ENCODE data around the gene ZXDC.

DNA sequence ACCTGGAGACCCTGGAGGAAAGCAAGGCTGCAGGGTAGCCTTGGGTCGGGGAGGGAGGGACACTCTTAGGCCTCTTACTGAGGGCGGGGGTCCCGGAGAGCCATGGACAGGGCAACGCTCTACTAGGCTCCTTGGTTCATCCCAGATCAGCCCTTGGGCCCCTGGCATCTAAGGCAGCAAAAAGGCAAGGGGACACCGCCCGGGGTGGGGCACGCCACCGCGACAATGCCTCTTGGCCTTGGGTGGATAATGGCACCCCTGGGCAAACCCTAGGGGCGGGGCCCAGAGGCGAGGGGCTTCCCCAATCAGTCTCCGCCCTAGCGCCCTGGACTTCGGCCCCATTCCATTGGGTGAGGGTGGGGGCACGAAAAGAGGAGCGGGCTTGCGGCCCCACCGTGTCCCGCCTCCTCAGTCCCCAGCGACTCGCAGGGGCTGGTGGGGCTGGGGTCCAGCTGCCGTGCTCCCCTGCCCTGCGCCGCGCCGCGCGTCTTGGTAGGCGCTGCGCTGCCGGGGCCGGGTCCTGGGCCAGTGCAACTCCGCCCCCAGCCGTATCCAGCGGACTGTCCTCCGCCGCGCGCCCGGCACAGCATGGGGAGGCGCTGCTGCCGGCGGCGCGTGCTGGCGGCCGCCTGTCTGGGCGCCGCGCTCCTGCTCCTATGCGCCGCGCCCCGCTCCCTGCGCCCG lies 48.2 kb upstream of the ZXDC start, which contains the start of gene CHST13:
- TF ChIP-seq, protein P1, sequence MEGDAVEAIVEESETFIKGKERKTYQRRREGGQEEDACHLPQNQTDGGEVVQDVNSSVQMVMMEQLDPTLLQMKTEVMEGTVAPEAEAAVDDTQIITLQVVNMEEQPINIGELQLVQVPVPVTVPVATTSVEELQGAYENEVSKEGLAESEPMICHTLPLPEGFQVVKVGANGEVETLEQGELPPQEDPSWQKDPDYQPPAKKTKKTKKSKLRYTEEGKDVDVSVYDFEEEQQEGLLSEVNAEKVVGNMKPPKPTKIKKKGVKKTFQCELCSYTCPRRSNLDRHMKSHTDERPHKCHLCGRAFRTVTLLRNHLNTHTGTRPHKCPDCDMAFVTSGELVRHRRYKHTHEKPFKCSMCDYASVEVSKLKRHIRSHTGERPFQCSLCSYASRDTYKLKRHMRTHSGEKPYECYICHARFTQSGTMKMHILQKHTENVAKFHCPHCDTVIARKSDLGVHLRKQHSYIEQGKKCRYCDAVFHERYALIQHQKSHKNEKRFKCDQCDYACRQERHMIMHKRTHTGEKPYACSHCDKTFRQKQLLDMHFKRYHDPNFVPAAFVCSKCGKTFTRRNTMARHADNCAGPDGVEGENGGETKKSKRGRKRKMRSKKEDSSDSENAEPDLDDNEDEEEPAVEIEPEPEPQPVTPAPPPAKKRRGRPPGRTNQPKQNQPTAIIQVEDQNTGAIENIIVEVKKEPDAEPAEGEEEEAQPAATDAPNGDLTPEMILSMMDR (conservative IDR thresholded peaks at IDR 0.05), result no peak
- TF ChIP-seq EZH2 (IDR thresholded peaks at IDR 0.05; ENCODE audit: low read depth), result no peak

Data from PC-9 (cell line).